ENCODE data around the gene KIF7.
"Not testable (repeated sequence)": the region's sequence is repeated elsewhere in the genome, so short reads cannot be mapped to it uniquely, and the experiment has no call there.

The KIF7 gene

DNA sequence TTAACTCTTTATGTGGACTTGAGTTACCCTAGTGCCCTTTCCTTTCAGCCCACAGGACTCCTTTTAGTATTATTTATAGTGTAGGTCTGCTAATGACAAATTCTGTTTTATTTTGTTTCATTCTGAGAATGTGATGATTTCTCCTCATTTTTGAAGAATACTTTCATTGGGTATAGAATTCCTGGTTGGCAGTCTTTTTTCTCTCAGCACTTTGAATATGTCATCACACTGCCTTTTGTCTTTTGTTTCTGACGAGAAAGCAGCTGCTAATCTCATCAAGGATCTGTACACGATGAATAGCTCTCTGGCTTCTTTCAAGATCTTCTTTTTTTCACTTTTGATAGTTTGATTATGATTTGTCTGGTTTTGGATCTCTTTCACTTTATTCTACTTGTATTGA, 42.2 kb downstream of the KIF7 start:
- TF ChIP-seq, protein P1, sequence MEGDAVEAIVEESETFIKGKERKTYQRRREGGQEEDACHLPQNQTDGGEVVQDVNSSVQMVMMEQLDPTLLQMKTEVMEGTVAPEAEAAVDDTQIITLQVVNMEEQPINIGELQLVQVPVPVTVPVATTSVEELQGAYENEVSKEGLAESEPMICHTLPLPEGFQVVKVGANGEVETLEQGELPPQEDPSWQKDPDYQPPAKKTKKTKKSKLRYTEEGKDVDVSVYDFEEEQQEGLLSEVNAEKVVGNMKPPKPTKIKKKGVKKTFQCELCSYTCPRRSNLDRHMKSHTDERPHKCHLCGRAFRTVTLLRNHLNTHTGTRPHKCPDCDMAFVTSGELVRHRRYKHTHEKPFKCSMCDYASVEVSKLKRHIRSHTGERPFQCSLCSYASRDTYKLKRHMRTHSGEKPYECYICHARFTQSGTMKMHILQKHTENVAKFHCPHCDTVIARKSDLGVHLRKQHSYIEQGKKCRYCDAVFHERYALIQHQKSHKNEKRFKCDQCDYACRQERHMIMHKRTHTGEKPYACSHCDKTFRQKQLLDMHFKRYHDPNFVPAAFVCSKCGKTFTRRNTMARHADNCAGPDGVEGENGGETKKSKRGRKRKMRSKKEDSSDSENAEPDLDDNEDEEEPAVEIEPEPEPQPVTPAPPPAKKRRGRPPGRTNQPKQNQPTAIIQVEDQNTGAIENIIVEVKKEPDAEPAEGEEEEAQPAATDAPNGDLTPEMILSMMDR (IDR thresholded peaks at IDR 0.05; ENCODE audit: low read depth, low read length): no peak
- no peak for DNase-seq (ENCODE audit: extremely low read depth, low read depth)

DNA sequence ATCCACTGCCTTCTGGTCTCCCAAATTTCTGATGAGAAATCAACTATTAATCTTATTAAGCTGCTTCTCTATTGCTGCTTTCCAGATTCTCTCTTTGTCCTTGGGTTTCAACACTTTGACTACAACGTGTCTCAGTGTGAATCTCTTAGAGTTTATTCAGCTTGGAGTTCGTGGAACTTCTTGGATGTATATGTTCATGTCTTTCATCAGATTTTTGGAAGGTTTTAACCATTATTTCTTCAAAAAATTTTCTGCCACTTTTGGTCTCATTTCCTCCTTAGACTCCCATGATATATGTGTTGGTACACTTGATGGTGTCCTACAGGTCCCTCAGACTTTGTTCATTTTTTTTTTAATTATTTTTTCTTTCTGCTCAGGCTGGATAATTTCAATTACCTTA, 44.0 kb downstream of the KIF7 start:
- TF ChIP-seq, protein P1 (IDR thresholded peaks at IDR 0.05; ENCODE audit: low read depth, low read length): no peak
- DNase-seq (ENCODE audit: extremely low read depth, low read depth): no peak

DNA sequence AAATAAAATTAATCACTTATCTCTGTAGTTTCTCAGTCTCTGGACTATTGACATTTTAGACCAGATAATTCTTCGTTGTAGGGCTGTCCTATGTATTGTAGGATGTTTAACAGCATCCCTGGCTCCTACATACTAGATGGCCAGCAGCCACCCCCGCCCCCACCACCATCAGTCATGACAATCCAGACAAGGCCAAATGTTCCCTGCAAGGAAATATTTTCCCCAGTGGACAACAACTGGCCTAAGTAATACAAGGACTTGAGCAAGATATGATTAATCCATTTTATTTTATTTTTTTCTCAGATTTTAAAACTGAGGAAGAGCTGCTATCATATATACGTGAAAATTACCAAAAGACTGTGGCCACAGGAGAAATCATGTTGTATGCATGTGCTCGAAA, 56.2 kb downstream of the KIF7 start:
- no peak for DNase-seq (ENCODE audit: extremely low read depth, low read depth)
- TF ChIP-seq, protein P1 (IDR thresholded peaks at IDR 0.05; ENCODE audit: low read depth, low read length): no peak

DNA sequence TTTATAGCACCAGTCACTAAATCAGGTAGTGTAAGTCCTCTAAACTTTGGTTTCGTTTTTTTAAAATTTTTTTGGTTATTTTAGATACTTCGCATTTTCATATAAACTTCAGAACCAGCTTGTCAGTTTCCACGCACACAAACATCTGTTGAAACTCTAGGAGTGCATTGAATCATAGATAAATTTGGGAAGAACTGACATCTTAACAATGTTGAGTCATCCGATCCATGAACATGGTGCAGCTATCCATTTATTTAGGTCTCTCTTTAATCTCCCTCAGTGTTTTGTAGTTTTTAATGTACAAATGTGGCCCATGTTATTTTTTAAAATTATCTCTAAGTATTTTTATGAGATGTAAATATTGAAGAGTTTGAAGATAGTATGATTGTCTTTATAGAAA, 62.2 kb downstream of the KIF7 start:
- no peak for DNase-seq (ENCODE audit: extremely low read depth, low read depth)
- TF ChIP-seq, protein P1 (IDR thresholded peaks at IDR 0.05; ENCODE audit: low read depth, low read length): no peak

DNA sequence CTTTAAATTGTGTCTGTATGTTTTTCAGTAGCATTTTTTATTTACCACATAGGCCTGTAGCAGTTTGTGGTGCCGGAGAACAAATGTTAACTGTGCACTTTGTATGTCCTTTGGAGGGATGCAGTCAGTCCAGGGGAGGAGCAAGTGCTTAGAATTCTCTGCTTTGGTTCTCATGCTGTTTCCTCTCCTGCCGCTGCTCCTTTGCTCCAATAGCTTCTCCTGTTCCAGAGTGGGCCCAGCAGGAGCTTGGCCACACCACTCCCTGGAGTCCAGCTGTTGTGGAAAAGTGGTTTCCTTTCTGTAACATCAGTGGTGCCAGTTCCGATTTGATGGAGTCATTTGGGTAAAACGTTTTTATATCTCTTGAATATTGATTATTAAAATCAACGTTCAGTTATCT, 63.4 kb downstream of the KIF7 start:
- DNase-seq (ENCODE audit: extremely low read depth, low read depth): no peak
- TF ChIP-seq, protein P1 (IDR thresholded peaks at IDR 0.05; ENCODE audit: low read depth, low read length): no peak

DNA sequence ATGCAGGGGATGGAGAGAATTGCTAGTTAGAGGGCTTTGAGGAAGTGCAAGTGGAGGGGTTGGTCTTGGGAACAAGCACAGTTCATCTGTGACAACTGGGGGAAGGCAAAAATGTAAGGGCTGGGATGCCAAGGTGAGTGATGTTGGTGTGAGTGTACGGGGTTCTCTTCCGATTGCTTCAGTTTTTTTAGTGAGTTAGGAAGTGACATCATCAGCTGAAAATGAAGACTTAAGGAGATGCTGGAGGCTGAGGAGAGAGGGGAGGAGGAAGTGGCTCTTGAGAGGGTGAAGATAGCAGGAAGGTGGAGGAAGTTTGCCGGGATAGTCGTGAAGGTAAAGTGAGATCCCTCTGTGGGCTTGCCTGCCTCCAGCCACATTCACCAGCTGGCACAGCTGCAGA, 67.3 kb downstream of the KIF7 start:
- no peak for DNase-seq (ENCODE audit: extremely low read depth, low read depth)
- TF ChIP-seq, protein P1 (IDR thresholded peaks at IDR 0.05; ENCODE audit: low read depth, low read length): no peak

DNA sequence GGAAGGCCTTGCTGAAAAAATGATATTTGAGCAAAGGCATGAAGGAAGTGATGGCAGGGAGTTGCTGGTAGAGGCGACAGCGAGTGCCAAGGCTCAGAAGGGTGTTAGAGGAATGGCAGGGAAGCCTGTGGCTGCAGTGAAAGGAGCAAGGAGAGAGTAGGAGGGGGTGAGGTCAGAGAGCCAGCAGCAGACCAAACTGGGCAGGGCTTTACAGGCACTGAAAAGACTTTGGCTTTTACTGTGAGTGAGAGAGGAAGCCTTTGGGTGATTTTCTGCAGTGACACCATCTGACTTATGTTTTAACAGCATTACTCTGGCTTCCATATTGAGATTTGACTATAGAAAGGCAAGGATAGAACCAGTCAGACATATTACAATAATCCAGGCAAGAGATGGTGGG, 68.6 kb downstream of the KIF7 start:
- TF ChIP-seq, protein P1 (IDR thresholded peaks at IDR 0.05; ENCODE audit: low read depth, low read length): no peak
- DNase-seq (ENCODE audit: extremely low read depth, low read depth): no peak

DNA sequence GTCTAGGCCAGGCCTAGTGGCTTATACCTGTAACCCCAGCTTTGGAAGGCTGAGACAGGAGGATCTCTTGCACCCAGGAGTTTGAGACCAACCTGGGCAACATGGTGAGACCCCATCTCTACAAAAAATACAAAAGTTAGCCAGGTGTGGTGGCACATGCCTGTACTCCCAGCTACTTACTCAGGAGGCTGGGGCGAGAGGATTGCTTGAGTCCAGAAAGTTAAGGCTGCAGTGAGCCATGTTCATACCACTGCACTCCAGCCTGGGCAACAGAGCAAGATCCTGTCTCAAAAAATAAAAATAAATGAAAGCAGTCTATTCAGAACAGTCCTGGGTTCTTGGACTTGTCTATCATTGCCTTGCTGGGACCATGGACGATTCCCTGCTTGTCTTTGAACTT, 74.5 kb downstream of the KIF7 start:
- not testable (repeated sequence) for DNase-seq (ENCODE audit: extremely low read depth, low read depth)
